IMR-90 (cell line): ENCODE measurements around the gene PARL. TPM values are rescaled to one million over a fixed set of nuclear protein-coding genes. Genes with fewer than 3 reads are reported as not detected.

ENCODE experiments used
- ATAC-seq: fragments of 200-7000 bp; cut with Tn5 transposase; 2 replicates; pipeline ENCODE4 v1.9.1; 2020; ENCODE audit warnings: low read depth, mild to moderate bottlenecking, moderate library complexity
- BruUV-seq: library from RNA; stranded (reverse); fragments of 400-500 nt; replicated peaks from 2 replicates; lab custom pipeline; 2021; lab: Mats Ljungman, UMichigan
- CTCF ChIA-PET: fragments of 300-600 bp; formaldehyde crosslinking; extraction: SDS; loops from one replicate; lab custom pipeline; 2021; ENCODE audit warnings: antibody characterized with exemption; lab: Yijun Ruan, JAX
- POLR2A ChIA-PET: fragments of 300-600 bp; sonication (Branson Sonifier 250); formaldehyde crosslinking; loops from one replicate; lab custom pipeline; 2022; ENCODE audit warnings: antibody characterized with exemption; ENCODE audit not compliant: unreplicated experiment; lab: Charles Lee
- DNase-seq: peaks from one replicate; pipeline ENCODE4 v3.0.0; 2013
- H2AFZ ChIP-seq: replicated peaks from 2 replicates; pipeline ENCODE3; 2013; ENCODE audit warnings: low read length, mild to moderate bottlenecking; ENCODE audit not compliant: poor library complexity
- H2AK5ac ChIP-seq: 2 replicates; pipeline ENCODE4 v1.6.1; 2013; ENCODE audit warnings: low read depth, low read length, inconsistent platforms
- H2AK9ac ChIP-seq: replicated peaks from 2 replicates; pipeline ENCODE3; 2013; ENCODE audit warnings: mild to moderate bottlenecking, low read depth, low read length, moderate library complexity; ENCODE audit not compliant: poor library complexity
- H2BK120ac ChIP-seq: 2 replicates; pipeline ENCODE4 v1.6.1; 2013; ENCODE audit warnings: low read depth, low read length, inconsistent platforms
- H2BK15ac ChIP-seq: 3 replicates; pipeline ENCODE4 v1.6.1; 2013; ENCODE audit warnings: low read depth, low read length, inconsistent platforms
- H2BK20ac ChIP-seq: 2 replicates; pipeline ENCODE4 v1.6.1; 2013; ENCODE audit warnings: low read depth, mild to moderate bottlenecking, inconsistent platforms, low read length, moderate library complexity
- H2BK5ac ChIP-seq: 2 replicates; pipeline ENCODE4 v1.6.1; 2013; ENCODE audit warnings: mild to moderate bottlenecking, low read depth, low read length, inconsistent platforms; ENCODE audit not compliant: poor library complexity, severe bottlenecking
- H3K14ac ChIP-seq: replicated peaks from 2 replicates; pipeline ENCODE4 v1.6.1; 2013; ENCODE audit warnings: low read depth, low read length, inconsistent platforms
- H3K18ac ChIP-seq: 2 replicates; pipeline ENCODE4 v1.6.1; 2013; ENCODE audit warnings: low read depth, low read length, control low read depth
- H3K23ac ChIP-seq: 2 replicates; pipeline ENCODE4 v1.6.1; 2013; ENCODE audit warnings: low read depth, low read length, inconsistent platforms
- H3K27ac ChIP-seq: 2 replicates; pipeline ENCODE4 v1.5.1; 2013; ENCODE audit warnings: mild to moderate bottlenecking, control low read depth, low read length; ENCODE audit not compliant: insufficient read depth
- H3K27me3 ChIP-seq: 2 replicates; pipeline ENCODE4 v1.6.1; 2013; ENCODE audit warnings: low read length; ENCODE audit not compliant: control insufficient read depth, insufficient read depth
- H3K36me3 ChIP-seq: 2 replicates; pipeline ENCODE4 v1.6.1; 2013; ENCODE audit warnings: low read length, mixed read lengths; ENCODE audit not compliant: control insufficient read depth, insufficient read depth
- H3K4ac ChIP-seq: 2 replicates; pipeline ENCODE4 v1.6.1; 2013; ENCODE audit warnings: low read depth, low read length, inconsistent platforms
- H3K4me1 ChIP-seq: 2 replicates; pipeline ENCODE4 v1.6.1; 2013; ENCODE audit warnings: low read length, mixed read lengths; ENCODE audit not compliant: control insufficient read depth, insufficient read depth
- H3K4me2 ChIP-seq: 2 replicates; pipeline ENCODE4 v1.6.1; 2013; ENCODE audit warnings: low read depth, mild to moderate bottlenecking, control low read depth, low read length, moderate library complexity
- H3K4me3 ChIP-seq: 2 replicates; pipeline ENCODE4 v1.5.1; 2013; ENCODE audit warnings: low read depth, mild to moderate bottlenecking, control low read depth, low read length, moderate library complexity; ENCODE audit not compliant: insufficient read depth
- H3K56ac ChIP-seq: 2 replicates; pipeline ENCODE4 v1.6.1; 2013; ENCODE audit warnings: low read length, inconsistent platforms; ENCODE audit not compliant: insufficient read depth; ENCODE audit errors: extremely low read depth
- H3K79me1 ChIP-seq, 2 experiments: 2 replicates each; pipeline ENCODE4 v1.6.1; 2013; ENCODE audit warnings: low read length in 2 of 2, inconsistent platforms in 1 of 2, low read depth in 1 of 2
- H3K9ac ChIP-seq: 2 replicates; pipeline ENCODE4 v1.6.1; 2013; ENCODE audit warnings: low read depth, low read length, control low read depth
- H3K9me1 ChIP-seq: 2 replicates; pipeline ENCODE4 v1.6.1; 2013; ENCODE audit warnings: low read length, inconsistent platforms; ENCODE audit not compliant: insufficient read depth
- H3K9me3 ChIP-seq: 2 replicates; pipeline ENCODE4 v1.6.1; 2013; ENCODE audit warnings: low read length; ENCODE audit not compliant: control insufficient read depth, insufficient read depth
- H4K20me1 ChIP-seq: 2 replicates; pipeline ENCODE4 v1.6.1; 2013; ENCODE audit warnings: low read length, inconsistent platforms; ENCODE audit not compliant: insufficient read depth
- H4K5ac ChIP-seq: 2 replicates; pipeline ENCODE4 v1.6.1; 2013; ENCODE audit warnings: mild to moderate bottlenecking, low read depth, low read length, control low read depth
- H4K8ac ChIP-seq, 2 experiments: 2 replicates each; pipeline ENCODE4 v1.6.1; 2013; ENCODE audit warnings: low read depth in 2 of 2, low read length in 2 of 2, control low read depth in 1 of 2, inconsistent platforms in 1 of 2
- H4K91ac ChIP-seq: 2 replicates; pipeline ENCODE4 v1.6.1; 2013; ENCODE audit warnings: low read depth, low read length, inconsistent platforms; ENCODE audit not compliant: insufficient read depth
- BHLHE40 ChIP-seq: fragments of 150-350 bp; IDR thresholded peaks from 2 replicates; pipeline ENCODE4 v1.6.1; 2016; ENCODE audit warnings: mild to moderate bottlenecking, low read depth, low read length
- CEBPB ChIP-seq: IDR thresholded peaks from 2 replicates; pipeline ENCODE4 v1.6.1; 2012; ENCODE audit warnings: low read depth, low read length, improper control_type of control experiment
- MAFK ChIP-seq: IDR thresholded peaks from 2 replicates; pipeline ENCODE4 v1.6.1; 2012; ENCODE audit warnings: low read depth, low read length, improper control_type of control experiment
- MXI1 ChIP-seq: IDR thresholded peaks from 2 replicates; pipeline ENCODE4 v1.6.1; 2012; ENCODE audit warnings: low read depth, mild to moderate bottlenecking, low read length, moderate library complexity, borderline replicate concordance
- NFE2L2 ChIP-seq: fragments of 150-350 bp; IDR thresholded peaks from 2 replicates; pipeline ENCODE4 v1.6.1; 2016; ENCODE audit warnings: low read depth, mild to moderate bottlenecking, low read length
- RCOR1 ChIP-seq: IDR thresholded peaks from 2 replicates; pipeline ENCODE4 v1.6.1; 2012; ENCODE audit warnings: mild to moderate bottlenecking, low read length, improper control_type of control experiment; ENCODE audit not compliant: insufficient replicate concordance
- WGBS, 2 experiments: methylation state at CpG; one replicate each; pipeline versions ENCODE4 v1.1.5 to v1.1.7; 2013; ENCODE audit warnings: missing lambda C conversion rate in 2 of 2; ENCODE audit not compliant: insufficient read length in 1 of 2; ENCODE audit errors: extremely low coverage in 2 of 2; 5-methylcytosine and 5-hydroxymethylcytosine counted together
- dilution Hi-C: fragments of 300-500 bp; cut with HindIII; formaldehyde crosslinking; loops from one replicate; pipeline ENCODE4 v1.14.3; 2018; ENCODE audit warnings: low sequenced_read_pairs; ENCODE audit not compliant: unreplicated experiment
- in situ Hi-C: fragments of 300-500 bp; cut with MboI; formaldehyde crosslinking; loops from 3 replicates; pipeline ENCODE4 v1.14.3; 2019; ENCODE audit warnings: low sequenced_read_pairs, inconsistent platforms, mixed read lengths
- intact Hi-C: fragments of 100-400 bp; cut with micrococcal nuclease; formaldehyde crosslinking; loops from 2 replicates; pipeline ENCODE4 v1.10.0; 2022
- polyA plus RNA-seq, 3 experiments: library from polyadenylated mRNA; depleted of rRNA; stranded (reverse); fragments of >200 nt; gene quantifications; 2 replicates each; pipeline ENCODE4 v1.2.3, GENCODE V29; 2012; ENCODE audit warnings: low replicate concordance in 1 of 3
- total RNA-seq: library from RNA; depleted of rRNA; stranded (reverse); fragments of >200 nt; gene quantifications from 2 replicates; pipeline ENCODE4 v1.2.3, GENCODE V29; 2012

Gene PARL
- total and polyA plus RNA-seq, 2 of the 4 experiments (the other 2 are of a cell fraction): 35.5 to 42.6 TPM

DNA sequence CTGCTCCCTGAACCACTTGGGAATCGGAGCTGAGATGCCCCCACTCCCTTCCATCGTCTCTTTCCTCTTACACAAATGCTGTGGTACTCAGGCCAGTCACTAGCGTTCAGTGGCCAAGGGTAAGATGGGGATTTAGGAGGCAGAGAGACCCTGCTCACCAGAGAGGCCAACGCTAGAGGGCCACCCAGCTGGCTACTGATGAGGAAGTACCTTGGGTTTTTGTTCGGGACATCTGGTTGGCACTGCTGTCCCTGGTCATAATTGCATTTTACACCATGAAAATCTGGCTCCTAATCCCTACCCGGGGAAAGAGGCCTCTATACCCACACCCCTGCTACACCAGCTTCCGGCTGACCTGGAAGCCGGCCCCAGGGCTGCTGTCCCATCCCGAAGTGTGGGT lies 67.0 kb downstream of the PARL start:
- peaks cover 0 to 8% of the 10 kb centered on the region in 2 experiments; a peak in 1 of 4 replicates for H3K79me1 ChIP-seq
- no peak overlapping the region for H4K5ac ChIP-seq
- H4K91ac ChIP-seq: no peak overlapping the region
- no peak overlapping the region for H3K9ac ChIP-seq
- intact Hi-C loops: no loop called here
- no peak overlapping the region for H3K14ac ChIP-seq
- H3K4ac ChIP-seq: no peak overlapping the region
- peaks cover 6% of the 10 kb centered on the region for H4K20me1 ChIP-seq
- no peak overlapping the region for H3K18ac ChIP-seq
- BruUV-seq: no TSS peak
- no peak overlapping the region for H2AK5ac ChIP-seq
- ChIA-PET CTCF (no interaction called here), POLR2A (no interaction called here)
- no CpG with 5 or more reads among the region's 9 CpGs for WGBS, 2 experiments
- no peak for DNase-seq
- no peaks in the 10 kb centered on the region for H3K27me3 ChIP-seq
- no peak overlapping the region for H2BK120ac ChIP-seq
- dilution Hi-C loops: no loop called here
- H3K4me2 ChIP-seq: no peak overlapping the region
- H3K56ac ChIP-seq: no peak overlapping the region
- H3K4me1 ChIP-seq: peaks cover 2% of the 10 kb centered on the region
- in situ Hi-C loops: no loop called here
- no peak overlapping the region for H2AFZ ChIP-seq
- no peak overlapping the region for H3K23ac ChIP-seq
- no peak overlapping the region for H2BK15ac ChIP-seq
- H3K36me3 ChIP-seq: peaks cover 12% of the 10 kb centered on the region
- H4K8ac ChIP-seq: no peak overlapping the region
- no peak for ATAC-seq
- no peak overlapping the region for H3K4me3 ChIP-seq
- H3K9me3 ChIP-seq: no peaks in the 10 kb centered on the region
- TF ChIP-seq CEBPB (no peak), MAFK (no peak), BHLHE40 (no peak), NFE2L2 (no peak), MXI1 (no peak), RCOR1 (no peak)
- no peak overlapping the region for H3K27ac ChIP-seq
- peak overlapping the region; percentile 23 for H2AK9ac ChIP-seq
- peaks cover 5% of the 10 kb centered on the region; the same call in 1 of the 2 replicates for H3K9me1 ChIP-seq
- H2BK20ac ChIP-seq: no peak overlapping the region
- no peak overlapping the region for H2BK5ac ChIP-seq
